ENCODE data around the gene OR2V2.

Gene OR2V2

GRCh38 chr5:181181650-181182565 is 34.5 kb downstream of the OR2V2 start:
- TF ChIP-seq CTCF (conservative IDR thresholded peaks at IDR 0.05; ENCODE audit: low read length), result peak; percentile 81
- peak; percentile 70 for DNase-seq (ENCODE audit: low read depth)
- H3K4me3 ChIP-seq (ENCODE audit: low read length), result no peak overlapping the region

- DNase-seq (ENCODE audit: low read depth), result no peak
- no peak for TF ChIP-seq CTCF (conservative IDR thresholded peaks at IDR 0.05; ENCODE audit: low read length)
- no peak overlapping the region for H3K4me3 ChIP-seq (ENCODE audit: low read length)
These were observed 35.3 kb downstream of the OR2V2 start for GRCh38 chr5:181182651-181183050.

DNA sequence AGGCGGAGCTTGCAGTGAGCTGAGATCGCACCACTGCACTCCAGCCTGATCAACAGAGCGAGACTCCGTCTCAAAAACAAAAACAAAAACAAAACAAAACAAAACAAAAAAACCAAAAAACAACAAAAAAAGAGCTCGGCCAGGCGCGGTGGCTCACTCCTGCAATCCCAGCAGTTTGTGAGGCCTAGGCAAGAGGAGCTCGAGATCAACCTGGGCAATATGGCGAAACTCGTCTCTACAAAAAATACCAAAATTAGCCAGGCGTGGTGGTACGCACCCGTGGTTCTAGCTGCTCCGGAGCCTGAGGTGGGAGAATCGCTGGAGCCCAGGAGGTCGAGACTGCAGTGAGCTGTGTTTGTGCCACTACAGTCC is 37.4 kb downstream of the OR2V2 start:
- peak overlapping the region; percentile 39 for H3K4me3 ChIP-seq (ENCODE audit: low read length)
- TF ChIP-seq CTCF (conservative IDR thresholded peaks at IDR 0.05; ENCODE audit: low read length), result no peak
- DNase-seq (ENCODE audit: low read depth), result no peak

DNA sequence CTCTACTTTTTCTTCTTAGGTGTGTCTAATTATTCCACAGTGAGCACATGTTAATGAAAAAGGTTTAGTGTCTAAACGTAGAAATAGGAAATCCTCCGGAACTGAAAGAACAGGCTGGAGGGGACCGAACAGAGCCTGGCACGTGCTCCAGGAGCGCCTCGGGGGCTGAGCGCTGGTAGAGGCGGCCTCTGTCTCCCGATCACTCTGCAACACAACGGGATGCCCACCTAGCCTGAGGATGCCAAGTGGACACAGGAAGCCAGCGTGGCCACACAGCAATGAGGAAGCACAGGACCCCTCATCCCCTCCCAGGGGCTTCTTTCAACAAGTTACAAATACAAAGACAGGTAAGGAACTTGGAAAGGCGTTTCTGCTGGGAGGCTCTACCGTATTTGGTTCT is 38.2 kb downstream of the OR2V2 start:
- no peak overlapping the region for H3K4me3 ChIP-seq (ENCODE audit: low read length)
- no peak for DNase-seq (ENCODE audit: low read depth)
- no peak for TF ChIP-seq CTCF (conservative IDR thresholded peaks at IDR 0.05; ENCODE audit: low read length)

GRCh38 chr5:181186022-181186421 is 38.6 kb downstream of the OR2V2 start:
- no peak for DNase-seq (ENCODE audit: low read depth)
- no peak overlapping the region for H3K4me3 ChIP-seq (ENCODE audit: low read length)
- TF ChIP-seq CTCF (conservative IDR thresholded peaks at IDR 0.05; ENCODE audit: low read length), result no peak

- no peak for TF ChIP-seq CTCF (conservative IDR thresholded peaks at IDR 0.05; ENCODE audit: low read length)
- H3K4me3 ChIP-seq (ENCODE audit: low read length), result peak overlapping the region; percentile 36
- DNase-seq (ENCODE audit: low read depth), result no peak
These were observed 39.7 kb downstream of the OR2V2 start for GRCh38 chr5:181186986-181187499.
